Measurements from ENCODE around the gene VGLL4. TPM values are rescaled to one million over a fixed set of nuclear protein-coding genes. Genes with fewer than 3 reads are reported as not detected.

Gene VGLL4
- total RNA-seq, 1 experiment from 2014 or later: 66.5 TPM

GRCh38 chr3:11566478-11566877 lies 77.2 kb downstream of the VGLL4 start:
- DNase-seq (ENCODE audit: low read depth): no peak

GRCh38 chr3:11565932-11566331 lies 77.8 kb downstream of the VGLL4 start:
- no peak for DNase-seq (ENCODE audit: low read depth)

- no peak for DNase-seq (ENCODE audit: low read depth)
These were observed 78.2 kb downstream of the VGLL4 start for GRCh38 chr3:11565492-11565891.

GRCh38 chr3:11565072-11565471 lies 78.6 kb downstream of the VGLL4 start:
- DNase-seq (ENCODE audit: low read depth): no peak

- no peak for DNase-seq (ENCODE audit: low read depth)
These were observed 79.1 kb downstream of the VGLL4 start for GRCh38 chr3:11564577-11565001.

- DNase-seq (ENCODE audit: low read depth): no peak
These were observed 79.9 kb downstream of the VGLL4 start for GRCh38 chr3:11563865-11564185.

GRCh38 chr3:11563159-11563864 lies 80.4 kb downstream of the VGLL4 start:
- DNase-seq (ENCODE audit: low read depth): no peak

- no peak for DNase-seq (ENCODE audit: low read depth)
These were observed 81.3 kb downstream of the VGLL4 start for GRCh38 chr3:11562277-11562881.

- DNase-seq (ENCODE audit: low read depth): no peak
These were observed 83.0 kb downstream of the VGLL4 start for GRCh38 chr3:11560746-11561145.

- no peak for DNase-seq (ENCODE audit: low read depth)
These were observed 83.7 kb downstream of the VGLL4 start for GRCh38 chr3:11559816-11560633.

- DNase-seq (ENCODE audit: low read depth): no peak
These were observed 84.5 kb downstream of the VGLL4 start for GRCh38 chr3:11558918-11559815.

GRCh38 chr3:11558411-11558903 lies 85.3 kb downstream of the VGLL4 start:
- DNase-seq (ENCODE audit: low read depth): no peak

- DNase-seq (ENCODE audit: low read depth): peak; percentile 86
These were observed 85.7 kb downstream of the VGLL4 start for GRCh38 chr3:11558002-11558401.

- peak; percentile 94 for DNase-seq (ENCODE audit: low read depth)
These were observed 86.7 kb downstream of the VGLL4 start for GRCh38 chr3:11556851-11557644.

GRCh38 chr3:11555881-11556633 lies 87.7 kb downstream of the VGLL4 start:
- DNase-seq (ENCODE audit: low read depth): no peak

- DNase-seq (ENCODE audit: low read depth): no peak
These were observed 88.4 kb downstream of the VGLL4 start for GRCh38 chr3:11555211-11555782.

GRCh38 chr3:11554666-11555065 lies 89.0 kb downstream of the VGLL4 start:
- no peak for DNase-seq (ENCODE audit: low read depth)

GRCh38 chr3:11554236-11554610 lies 89.5 kb downstream of the VGLL4 start:
- DNase-seq (ENCODE audit: low read depth): no peak

- no peak for DNase-seq (ENCODE audit: low read depth)
These were observed 90.1 kb downstream of the VGLL4 start for GRCh38 chr3:11553436-11554235.

Data from LHCN-M2 (cell line).